IMR-90 (cell line): ENCODE measurements around the gene AGPAT1. TPM values are rescaled to one million over a fixed set of nuclear protein-coding genes. Genes with fewer than 3 reads are reported as not detected.

ENCODE experiments used
- ATAC-seq: fragments of 200-7000 bp; cut with Tn5 transposase; 2 replicates; pipeline ENCODE4 v1.9.1; 2020; ENCODE audit warnings: low read depth, mild to moderate bottlenecking, moderate library complexity
- BruUV-seq: library from RNA; stranded (reverse); fragments of 400-500 nt; replicated peaks from 2 replicates; lab custom pipeline; 2021; lab: Mats Ljungman, UMichigan
- CTCF ChIA-PET: fragments of 300-600 bp; formaldehyde crosslinking; extraction: SDS; loops from one replicate; lab custom pipeline; 2021; ENCODE audit warnings: antibody characterized with exemption; lab: Yijun Ruan, JAX
- POLR2A ChIA-PET: fragments of 300-600 bp; sonication (Branson Sonifier 250); formaldehyde crosslinking; loops from one replicate; lab custom pipeline; 2022; ENCODE audit warnings: antibody characterized with exemption; ENCODE audit not compliant: unreplicated experiment; lab: Charles Lee
- DNase-seq: peaks from one replicate; pipeline ENCODE4 v3.0.0; 2013
- H2AFZ ChIP-seq: replicated peaks from 2 replicates; pipeline ENCODE3; 2013; ENCODE audit warnings: low read length, mild to moderate bottlenecking; ENCODE audit not compliant: poor library complexity
- H2AK5ac ChIP-seq: 2 replicates; pipeline ENCODE4 v1.6.1; 2013; ENCODE audit warnings: low read depth, low read length, inconsistent platforms
- H2AK9ac ChIP-seq: replicated peaks from 2 replicates; pipeline ENCODE3; 2013; ENCODE audit warnings: mild to moderate bottlenecking, low read depth, low read length, moderate library complexity; ENCODE audit not compliant: poor library complexity
- H2BK120ac ChIP-seq: 2 replicates; pipeline ENCODE4 v1.6.1; 2013; ENCODE audit warnings: low read depth, low read length, inconsistent platforms
- H2BK15ac ChIP-seq: 3 replicates; pipeline ENCODE4 v1.6.1; 2013; ENCODE audit warnings: low read depth, low read length, inconsistent platforms
- H2BK20ac ChIP-seq: 2 replicates; pipeline ENCODE4 v1.6.1; 2013; ENCODE audit warnings: low read depth, mild to moderate bottlenecking, inconsistent platforms, low read length, moderate library complexity
- H2BK5ac ChIP-seq: 2 replicates; pipeline ENCODE4 v1.6.1; 2013; ENCODE audit warnings: mild to moderate bottlenecking, low read depth, low read length, inconsistent platforms; ENCODE audit not compliant: poor library complexity, severe bottlenecking
- H3K14ac ChIP-seq: replicated peaks from 2 replicates; pipeline ENCODE4 v1.6.1; 2013; ENCODE audit warnings: low read depth, low read length, inconsistent platforms
- H3K18ac ChIP-seq: 2 replicates; pipeline ENCODE4 v1.6.1; 2013; ENCODE audit warnings: low read depth, low read length, control low read depth
- H3K23ac ChIP-seq: 2 replicates; pipeline ENCODE4 v1.6.1; 2013; ENCODE audit warnings: low read depth, low read length, inconsistent platforms
- H3K27ac ChIP-seq: 2 replicates; pipeline ENCODE4 v1.5.1; 2013; ENCODE audit warnings: mild to moderate bottlenecking, control low read depth, low read length; ENCODE audit not compliant: insufficient read depth
- H3K27me3 ChIP-seq: 2 replicates; pipeline ENCODE4 v1.6.1; 2013; ENCODE audit warnings: low read length; ENCODE audit not compliant: control insufficient read depth, insufficient read depth
- H3K36me3 ChIP-seq: 2 replicates; pipeline ENCODE4 v1.6.1; 2013; ENCODE audit warnings: low read length, mixed read lengths; ENCODE audit not compliant: control insufficient read depth, insufficient read depth
- H3K4ac ChIP-seq: 2 replicates; pipeline ENCODE4 v1.6.1; 2013; ENCODE audit warnings: low read depth, low read length, inconsistent platforms
- H3K4me1 ChIP-seq: 2 replicates; pipeline ENCODE4 v1.6.1; 2013; ENCODE audit warnings: low read length, mixed read lengths; ENCODE audit not compliant: control insufficient read depth, insufficient read depth
- H3K4me2 ChIP-seq: 2 replicates; pipeline ENCODE4 v1.6.1; 2013; ENCODE audit warnings: low read depth, mild to moderate bottlenecking, control low read depth, low read length, moderate library complexity
- H3K4me3 ChIP-seq: 2 replicates; pipeline ENCODE4 v1.5.1; 2013; ENCODE audit warnings: low read depth, mild to moderate bottlenecking, control low read depth, low read length, moderate library complexity; ENCODE audit not compliant: insufficient read depth
- H3K56ac ChIP-seq: 2 replicates; pipeline ENCODE4 v1.6.1; 2013; ENCODE audit warnings: low read length, inconsistent platforms; ENCODE audit not compliant: insufficient read depth; ENCODE audit errors: extremely low read depth
- H3K79me1 ChIP-seq, 2 experiments: 2 replicates each; pipeline ENCODE4 v1.6.1; 2013; ENCODE audit warnings: low read length in 2 of 2, inconsistent platforms in 1 of 2, low read depth in 1 of 2
- H3K9ac ChIP-seq: 2 replicates; pipeline ENCODE4 v1.6.1; 2013; ENCODE audit warnings: low read depth, low read length, control low read depth
- H3K9me1 ChIP-seq: 2 replicates; pipeline ENCODE4 v1.6.1; 2013; ENCODE audit warnings: low read length, inconsistent platforms; ENCODE audit not compliant: insufficient read depth
- H3K9me3 ChIP-seq: 2 replicates; pipeline ENCODE4 v1.6.1; 2013; ENCODE audit warnings: low read length; ENCODE audit not compliant: control insufficient read depth, insufficient read depth
- H4K20me1 ChIP-seq: 2 replicates; pipeline ENCODE4 v1.6.1; 2013; ENCODE audit warnings: low read length, inconsistent platforms; ENCODE audit not compliant: insufficient read depth
- H4K5ac ChIP-seq: 2 replicates; pipeline ENCODE4 v1.6.1; 2013; ENCODE audit warnings: mild to moderate bottlenecking, low read depth, low read length, control low read depth
- H4K8ac ChIP-seq, 2 experiments: 2 replicates each; pipeline ENCODE4 v1.6.1; 2013; ENCODE audit warnings: low read depth in 2 of 2, low read length in 2 of 2, control low read depth in 1 of 2, inconsistent platforms in 1 of 2
- H4K91ac ChIP-seq: 2 replicates; pipeline ENCODE4 v1.6.1; 2013; ENCODE audit warnings: low read depth, low read length, inconsistent platforms; ENCODE audit not compliant: insufficient read depth
- BHLHE40 ChIP-seq: fragments of 150-350 bp; IDR thresholded peaks from 2 replicates; pipeline ENCODE4 v1.6.1; 2016; ENCODE audit warnings: mild to moderate bottlenecking, low read depth, low read length
- CEBPB ChIP-seq: IDR thresholded peaks from 2 replicates; pipeline ENCODE4 v1.6.1; 2012; ENCODE audit warnings: low read depth, low read length, improper control_type of control experiment
- CHD1 ChIP-seq: IDR thresholded peaks from 2 replicates; pipeline ENCODE4 v1.6.1; 2012; ENCODE audit warnings: low read depth, low read length, improper control_type of control experiment
- FOS ChIP-seq: fragments of 150-350 bp; IDR thresholded peaks from 2 replicates; pipeline ENCODE4 v1.6.1; 2016; ENCODE audit warnings: low read depth, low read length
- MAFK ChIP-seq: IDR thresholded peaks from 2 replicates; pipeline ENCODE4 v1.6.1; 2012; ENCODE audit warnings: low read depth, low read length, improper control_type of control experiment
- MAZ ChIP-seq: IDR thresholded peaks from 2 replicates; pipeline ENCODE4 v1.6.1; 2012; ENCODE audit warnings: low read depth, mild to moderate bottlenecking, low read length, improper control_type of control experiment, moderate library complexity, borderline replicate concordance
- MXI1 ChIP-seq: IDR thresholded peaks from 2 replicates; pipeline ENCODE4 v1.6.1; 2012; ENCODE audit warnings: low read depth, mild to moderate bottlenecking, low read length, moderate library complexity, borderline replicate concordance
- POLR2A ChIP-seq: IDR thresholded peaks from 2 replicates; pipeline ENCODE4 v1.6.1; 2012; ENCODE audit warnings: mild to moderate bottlenecking, low read depth, low read length
- RAD21 ChIP-seq: IDR thresholded peaks from 2 replicates; pipeline ENCODE4 v1.6.1; 2012; ENCODE audit warnings: low read length, improper control_type of control experiment
- RCOR1 ChIP-seq: IDR thresholded peaks from 2 replicates; pipeline ENCODE4 v1.6.1; 2012; ENCODE audit warnings: mild to moderate bottlenecking, low read length, improper control_type of control experiment; ENCODE audit not compliant: insufficient replicate concordance
- RFX5 ChIP-seq: IDR thresholded peaks from 2 replicates; pipeline ENCODE4 v1.8.0; 2012; ENCODE audit warnings: low read depth, mild to moderate bottlenecking, low read length, moderate library complexity
- SMC3 ChIP-seq: fragments of 150-350 bp; IDR thresholded peaks from 2 replicates; pipeline ENCODE4 v1.6.1; 2016; ENCODE audit warnings: low read depth, mild to moderate bottlenecking, antibody characterized with exemption, low read length, moderate library complexity
- WGBS, 2 experiments: methylation state at CpG; one replicate each; pipeline versions ENCODE4 v1.1.5 to v1.1.7; 2013; ENCODE audit warnings: missing lambda C conversion rate in 2 of 2; ENCODE audit not compliant: insufficient read length in 1 of 2; ENCODE audit errors: extremely low coverage in 2 of 2; 5-methylcytosine and 5-hydroxymethylcytosine counted together
- dilution Hi-C: fragments of 300-500 bp; cut with HindIII; formaldehyde crosslinking; loops from one replicate; pipeline ENCODE4 v1.14.3; 2018; ENCODE audit warnings: low sequenced_read_pairs; ENCODE audit not compliant: unreplicated experiment
- in situ Hi-C: fragments of 300-500 bp; cut with MboI; formaldehyde crosslinking; loops from 3 replicates; pipeline ENCODE4 v1.14.3; 2019; ENCODE audit warnings: low sequenced_read_pairs, inconsistent platforms, mixed read lengths
- intact Hi-C: fragments of 100-400 bp; cut with micrococcal nuclease; formaldehyde crosslinking; loops from 2 replicates; pipeline ENCODE4 v1.10.0; 2022
- polyA plus RNA-seq, 3 experiments: library from polyadenylated mRNA; depleted of rRNA; stranded (reverse); fragments of >200 nt; gene quantifications; 2 replicates each; pipeline ENCODE4 v1.2.3, GENCODE V29; 2012; ENCODE audit warnings: low replicate concordance in 1 of 3
- total RNA-seq: library from RNA; depleted of rRNA; stranded (reverse); fragments of >200 nt; gene quantifications from 2 replicates; pipeline ENCODE4 v1.2.3, GENCODE V29; 2012
- TF ChIP-seq, protein P1 (sequence below): fragments of 150-350 bp; IDR thresholded peaks from 2 replicates; pipeline ENCODE4 v1.6.1; 2017; ENCODE audit warnings: mild to moderate bottlenecking, antibody characterized with exemption, low read length, low read depth
- TF ChIP-seq, protein P2 (sequence below): fragments of 150-350 bp; IDR thresholded peaks from 2 replicates; pipeline ENCODE4 v1.6.1; 2016; ENCODE audit warnings: low read depth, mild to moderate bottlenecking, low read length, moderate library complexity, borderline replicate concordance

Gene AGPAT1
- total and polyA plus RNA-seq, 2 of the 4 experiments (the other 2 are of a cell fraction) = 27.2 to 116 TPM

DNA sequence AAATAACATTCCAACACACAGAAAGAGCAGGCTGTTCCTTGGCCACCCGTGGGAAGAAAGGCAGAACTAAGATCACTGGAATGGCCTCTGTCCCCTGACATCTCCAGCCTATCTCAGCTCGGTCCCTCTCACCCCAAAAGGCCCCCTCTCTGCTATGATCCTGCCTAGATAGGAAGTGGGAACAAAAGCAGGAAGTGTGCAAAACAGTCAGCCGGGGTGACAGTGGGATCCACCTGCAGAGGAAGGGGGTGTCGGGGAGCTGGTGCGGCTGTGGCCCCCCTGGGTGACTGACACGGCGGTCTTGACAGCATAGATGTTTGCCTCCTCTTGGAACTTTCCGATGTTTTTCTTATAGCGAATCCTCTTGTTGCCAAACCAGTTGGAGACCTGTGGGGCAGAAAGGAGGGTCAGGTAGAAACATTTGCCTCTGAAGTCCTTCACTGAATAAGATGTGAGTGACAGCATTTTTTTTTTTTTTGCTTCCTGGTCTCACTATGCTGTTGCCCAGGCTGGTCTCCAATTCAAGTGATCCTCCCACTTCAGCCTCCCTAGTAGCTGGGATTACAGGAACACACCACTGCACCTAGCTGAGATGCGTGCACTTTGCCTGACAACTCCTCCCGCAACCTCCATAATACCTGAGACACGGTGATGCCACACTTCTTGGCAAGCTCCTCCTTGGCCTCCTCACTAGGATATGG, 11.3 kb upstream of the AGPAT1 start:
- Histone ChIP-seq H2AK9ac (peak overlapping the region; percentile 7), H3K14ac (no peak overlapping the region), H3K79me1 (peaks cover 19 to 60% of the 10 kb centered on the region in 2 experiments), H4K5ac (no peak overlapping the region), H4K8ac (no peak overlapping the region; a peak in 1 of 4 replicates), H3K56ac (no peak overlapping the region), H3K9me1 (peaks cover 9% of the 10 kb centered on the region), H3K36me3 (peaks cover 34% of the 10 kb centered on the region), H3K9ac (no peak overlapping the region), H3K18ac (no peak overlapping the region), H2BK5ac (no peak overlapping the region), H3K4me3 (no peak overlapping the region), H3K4me1 (peaks cover 5% of the 10 kb centered on the region), H4K91ac (no peak overlapping the region), H3K27ac (no peak overlapping the region), H3K23ac (no peak overlapping the region), H2BK120ac (no peak overlapping the region), H4K20me1 (no peaks in the 10 kb centered on the region), H2AFZ (no peak overlapping the region), H2BK20ac (no peak overlapping the region), H2BK15ac (no peak overlapping the region), H3K4ac (no peak overlapping the region), H3K27me3 (no peaks in the 10 kb centered on the region), H2AK5ac (no peak overlapping the region), H3K9me3 (no peaks in the 10 kb centered on the region), H3K4me2 (no peak overlapping the region)
- ATAC-seq (no peak), DNase-seq (no peak)
- ChIA-PET CTCF (interaction anchor here (0.7 kb wide), 1 partner anchor 81 kb away, joined by 4 read pairs; no protein-coding TSS in a partner anchor), POLR2A (no interaction called here)
- BruUV-seq = no TSS peak
- TF ChIP-seq MAFK (no peak), RCOR1 (no peak), RFX5 (no peak), MAZ (no peak), CEBPB (no peak), SMC3 (no peak), FOS (no peak), MXI1 (no peak), CHD1 (no peak), RAD21 (no peak), BHLHE40 (no peak), POLR2A (no peak)
- TF ChIP-seq, protein P1, sequence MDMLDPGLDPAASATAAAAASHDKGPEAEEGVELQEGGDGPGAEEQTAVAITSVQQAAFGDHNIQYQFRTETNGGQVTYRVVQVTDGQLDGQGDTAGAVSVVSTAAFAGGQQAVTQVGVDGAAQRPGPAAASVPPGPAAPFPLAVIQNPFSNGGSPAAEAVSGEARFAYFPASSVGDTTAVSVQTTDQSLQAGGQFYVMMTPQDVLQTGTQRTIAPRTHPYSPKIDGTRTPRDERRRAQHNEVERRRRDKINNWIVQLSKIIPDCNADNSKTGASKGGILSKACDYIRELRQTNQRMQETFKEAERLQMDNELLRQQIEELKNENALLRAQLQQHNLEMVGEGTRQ = no peak
- TF ChIP-seq, protein P2, sequence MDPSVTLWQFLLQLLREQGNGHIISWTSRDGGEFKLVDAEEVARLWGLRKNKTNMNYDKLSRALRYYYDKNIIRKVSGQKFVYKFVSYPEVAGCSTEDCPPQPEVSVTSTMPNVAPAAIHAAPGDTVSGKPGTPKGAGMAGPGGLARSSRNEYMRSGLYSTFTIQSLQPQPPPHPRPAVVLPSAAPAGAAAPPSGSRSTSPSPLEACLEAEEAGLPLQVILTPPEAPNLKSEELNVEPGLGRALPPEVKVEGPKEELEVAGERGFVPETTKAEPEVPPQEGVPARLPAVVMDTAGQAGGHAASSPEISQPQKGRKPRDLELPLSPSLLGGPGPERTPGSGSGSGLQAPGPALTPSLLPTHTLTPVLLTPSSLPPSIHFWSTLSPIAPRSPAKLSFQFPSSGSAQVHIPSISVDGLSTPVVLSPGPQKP = no peak
- in situ Hi-C loops = loop anchor here (25.0 kb wide), 1 partner anchor 775 kb away; the partner anchor contains the start of genes BRD2 and HLA-DMA
- dilution Hi-C loops = no loop called here
- 93% methylated on average over 6 of the region's 12 CpGs; no CpG with 5 or more reads in 1 of the 2 experiments for WGBS, 2 experiments
- intact Hi-C loops = loop anchor here (5.0 kb wide), 1 partner anchor 785 kb away; no protein-coding TSS in a partner anchor
